ENCODE data around the gene ELANE.

Gene ELANE

DNA sequence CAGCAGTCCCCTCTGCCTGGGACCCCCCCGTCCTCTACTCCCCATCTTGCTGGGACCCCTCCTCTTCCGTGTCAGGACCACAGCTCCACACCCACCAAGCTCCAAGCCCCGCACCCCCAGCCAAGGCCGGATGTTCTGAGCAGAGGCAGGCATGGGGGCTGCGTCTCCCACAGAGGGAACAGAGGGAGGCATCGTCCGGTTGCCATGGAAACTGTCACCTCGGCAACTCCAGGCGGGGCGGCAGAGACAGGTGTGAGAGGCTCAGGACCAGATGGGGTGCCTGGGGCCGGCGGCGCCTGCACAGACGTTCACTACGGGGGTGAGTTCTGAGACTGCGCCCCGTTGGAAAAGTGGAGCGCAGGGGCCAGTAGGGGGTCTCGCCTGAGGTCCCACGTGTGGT is 46.6 kb downstream of the ELANE start:
- DNase-seq (ENCODE audit: low read depth), result no peak

- DNase-seq (ENCODE audit: low read depth), result no peak
Measured at GRCh38 chr19:899336-900042, 47.4 kb downstream of the ELANE start.

DNA sequence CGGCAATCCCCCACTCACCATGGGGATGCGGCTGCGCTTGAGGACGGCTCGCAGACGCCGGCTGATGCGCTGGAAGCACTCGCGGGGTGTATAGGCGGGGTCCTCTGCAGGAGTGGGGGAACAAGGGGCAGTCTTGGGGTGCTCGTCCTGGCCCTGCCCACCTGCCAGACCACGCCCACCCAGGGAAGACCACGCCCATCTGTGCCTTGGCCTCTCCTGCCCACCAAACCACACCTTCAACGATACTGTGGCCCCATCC is 47.9 kb downstream of the ELANE start:
- DNase-seq (ENCODE audit: low read depth), result no peak

- no peak for DNase-seq (ENCODE audit: low read depth)
Measured at GRCh38 chr19:900302-901111, 48.4 kb downstream of the ELANE start.

- no peak for DNase-seq (ENCODE audit: low read depth)
Measured at GRCh38 chr19:901216-902092, 49.4 kb downstream of the ELANE start.

DNA sequence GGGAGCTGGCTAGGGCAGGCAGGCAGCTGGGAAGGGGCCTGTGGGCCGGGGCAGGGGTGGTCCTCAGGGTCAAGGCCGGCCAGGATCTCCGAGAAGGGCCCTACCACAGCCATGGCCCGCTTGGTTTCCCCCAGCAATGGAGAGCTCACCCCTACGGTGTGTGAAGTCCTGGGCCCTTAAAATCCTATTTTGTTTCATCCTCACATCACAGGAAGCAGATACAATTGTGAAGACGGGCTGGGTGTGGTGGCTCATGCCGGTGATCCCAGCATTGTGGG is 49.9 kb downstream of the ELANE start:
- no peak for DNase-seq (ENCODE audit: low read depth)

DNA sequence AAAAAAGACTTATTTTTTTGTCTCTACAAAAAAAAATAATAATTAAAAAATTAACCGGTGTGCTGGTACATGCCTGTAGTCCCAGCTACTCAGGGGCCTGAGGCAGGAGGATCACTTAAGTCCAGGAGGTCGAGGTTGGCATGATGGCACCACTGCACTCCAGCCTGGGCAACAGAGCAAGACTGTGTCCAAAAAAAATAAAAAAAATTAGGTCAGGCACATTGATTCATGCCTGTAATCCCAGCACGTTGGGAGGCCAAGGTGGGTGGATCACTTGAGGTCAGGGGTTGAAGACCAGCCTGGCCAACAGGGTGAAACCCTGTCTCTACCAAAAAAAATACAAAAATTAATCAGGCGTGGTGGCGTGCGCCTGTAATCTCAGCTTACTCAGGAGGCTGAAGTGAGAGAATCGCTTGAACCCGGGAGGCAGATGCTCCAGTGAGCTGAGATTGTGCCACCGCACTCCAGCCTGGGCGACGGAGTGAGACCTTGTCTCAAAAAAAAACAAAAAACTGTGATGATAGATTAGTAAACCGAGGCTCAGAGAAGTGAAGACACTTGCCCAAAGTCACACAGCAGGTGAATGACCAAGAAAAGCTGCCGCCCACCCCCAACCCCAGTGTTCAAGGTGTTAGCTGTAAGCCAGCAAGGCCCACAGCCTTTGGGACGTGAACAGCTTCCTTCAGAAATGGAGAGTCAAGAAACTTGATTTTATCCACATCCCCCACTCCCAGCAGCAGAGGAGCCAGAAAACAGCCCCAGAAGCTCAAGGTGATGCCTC is 50.5 kb downstream of the ELANE start:
- DNase-seq (ENCODE audit: low read depth), result no peak

- no peak for DNase-seq (ENCODE audit: low read depth)
Measured at GRCh38 chr19:903266-903797, 51.2 kb downstream of the ELANE start.

DNA sequence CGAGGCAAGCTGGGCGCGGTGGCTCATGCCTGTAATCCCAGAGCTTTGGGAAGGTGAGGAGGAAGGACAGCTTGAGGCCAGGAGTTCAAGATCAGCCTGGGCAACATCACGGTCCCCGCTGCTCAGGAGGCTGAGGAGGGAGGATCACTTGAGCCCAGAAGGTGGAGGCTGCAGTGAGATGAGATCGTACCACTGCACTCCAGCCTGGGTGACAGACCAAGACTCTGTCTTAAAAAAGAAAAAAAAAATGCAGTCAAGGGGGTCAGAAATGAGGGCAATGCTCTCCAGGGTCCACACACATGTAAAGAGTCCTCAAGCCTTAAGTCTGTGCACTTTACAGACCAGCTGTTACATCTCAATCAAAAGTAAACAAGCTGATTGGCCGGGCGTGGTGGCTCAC is 52.4 kb downstream of the ELANE start:
- no peak for DNase-seq (ENCODE audit: low read depth)

All from stimulated activated CD8-positive, alpha-beta memory T cell treated with anti-CD3 and anti-CD28 coated beads, Interleukin-12 subunit alpha, Interleukin-12 subunit beta, amount 100 ng/mL, for 4 hours (primary cell).